ENCODE measurements around the gene TPP1. TPM values are rescaled to one million over a fixed set of nuclear protein-coding genes. Genes with fewer than 3 reads are reported as not detected.

TPP1 gene
- total RNA-seq, 6 donors from 2014 or later = 71.6 to 240 (median 145) TPM

DNA sequence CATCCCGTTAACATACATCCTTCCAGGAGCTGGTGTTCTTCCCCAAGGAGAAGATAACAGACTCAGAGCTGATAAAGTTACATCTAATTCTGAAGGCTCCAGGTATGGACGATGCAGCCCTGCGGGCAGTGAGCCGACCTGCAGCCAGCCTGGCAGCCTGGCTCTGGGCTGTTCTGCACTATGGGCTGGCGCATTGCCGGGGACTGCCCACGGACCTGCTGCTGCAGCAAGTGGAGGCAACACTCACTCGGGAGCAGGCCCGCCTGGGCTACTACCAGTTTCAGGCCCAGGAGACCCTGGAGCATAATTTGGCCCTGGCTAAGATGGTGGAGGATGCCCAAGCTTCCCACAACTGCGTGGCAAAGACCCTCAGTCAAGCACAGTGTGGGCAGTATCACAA, 55.6 kb downstream of the TPP1 start:
- Histone ChIP-seq H3K27ac (no peak overlapping the region), H3K36me3 (no peaks in the 10 kb centered on the region), H3K9me3 (no peaks in the 10 kb centered on the region), H3K4me3 (no peak overlapping the region), H3K27me3 (no peaks in the 10 kb centered on the region), H3K4me1 (peaks cover 0 to 5% (median 2%) of the 10 kb centered on the region in 4 donors)
- TF ChIP-seq, protein P1, sequence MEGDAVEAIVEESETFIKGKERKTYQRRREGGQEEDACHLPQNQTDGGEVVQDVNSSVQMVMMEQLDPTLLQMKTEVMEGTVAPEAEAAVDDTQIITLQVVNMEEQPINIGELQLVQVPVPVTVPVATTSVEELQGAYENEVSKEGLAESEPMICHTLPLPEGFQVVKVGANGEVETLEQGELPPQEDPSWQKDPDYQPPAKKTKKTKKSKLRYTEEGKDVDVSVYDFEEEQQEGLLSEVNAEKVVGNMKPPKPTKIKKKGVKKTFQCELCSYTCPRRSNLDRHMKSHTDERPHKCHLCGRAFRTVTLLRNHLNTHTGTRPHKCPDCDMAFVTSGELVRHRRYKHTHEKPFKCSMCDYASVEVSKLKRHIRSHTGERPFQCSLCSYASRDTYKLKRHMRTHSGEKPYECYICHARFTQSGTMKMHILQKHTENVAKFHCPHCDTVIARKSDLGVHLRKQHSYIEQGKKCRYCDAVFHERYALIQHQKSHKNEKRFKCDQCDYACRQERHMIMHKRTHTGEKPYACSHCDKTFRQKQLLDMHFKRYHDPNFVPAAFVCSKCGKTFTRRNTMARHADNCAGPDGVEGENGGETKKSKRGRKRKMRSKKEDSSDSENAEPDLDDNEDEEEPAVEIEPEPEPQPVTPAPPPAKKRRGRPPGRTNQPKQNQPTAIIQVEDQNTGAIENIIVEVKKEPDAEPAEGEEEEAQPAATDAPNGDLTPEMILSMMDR (IDR thresholded peaks at IDR 0.05) = no peak
- TF ChIP-seq EP300 (IDR thresholded peaks at IDR 0.05) (no peak), POLR2AphosphoS5 (IDR thresholded peaks at IDR 0.05) (no peak), POLR2A (IDR thresholded peaks at IDR 0.05) (no peak)
- no peak for DNase-seq
- 78 to 86% methylated on average over 2 to 9 of the region's 10 CpGs for WGBS, 2 donors
- ATAC-seq (ENCODE audit: low FRiP score in 2 of 2) = no peak

DNA sequence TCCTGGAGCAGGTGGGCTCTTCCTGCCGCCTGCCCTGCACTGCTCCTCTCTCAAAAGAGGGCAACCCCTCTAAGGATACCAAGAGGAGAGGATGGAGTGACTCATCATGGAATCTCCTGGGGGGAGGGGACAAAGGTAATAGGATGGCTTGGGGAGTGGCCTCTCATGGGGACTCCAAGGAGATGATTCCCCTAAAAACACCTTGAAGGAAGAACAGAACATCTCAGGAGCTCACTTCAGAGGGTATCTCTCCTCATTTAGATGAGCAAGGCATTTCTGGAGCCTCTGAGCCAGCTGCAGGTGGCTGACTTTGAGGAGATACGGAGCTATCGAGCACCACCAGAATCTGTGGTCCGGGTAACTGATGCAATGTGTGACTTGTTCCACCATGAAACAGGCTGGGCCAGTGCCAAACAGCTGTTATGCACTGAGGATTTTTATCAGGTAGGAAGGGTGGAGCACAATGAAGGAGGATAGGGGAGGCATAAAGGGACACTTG, 56.1 kb downstream of the TPP1 start:
- Histone ChIP-seq H3K4me1 (no peaks in the 10 kb centered on the region), H3K27me3 (no peaks in the 10 kb centered on the region), H3K36me3 (no peaks in the 10 kb centered on the region), H3K9me3 (no peaks in the 10 kb centered on the region), H3K27ac (no peak overlapping the region), H3K4me3 (no peak overlapping the region)
- no peak for ATAC-seq (ENCODE audit: low FRiP score in 2 of 2)
- TF ChIP-seq EP300 (IDR thresholded peaks at IDR 0.05) (no peak), POLR2AphosphoS5 (IDR thresholded peaks at IDR 0.05) (no peak), POLR2A (IDR thresholded peaks at IDR 0.05) (no peak)
- TF ChIP-seq, protein P1 (IDR thresholded peaks at IDR 0.05) = no peak
- DNase-seq = no peak
- WGBS, 2 donors = 94% methylated on average over 4 of the region's 4 CpGs

Other genes starting within 250 kb of the TPP1 start
- gene SMPD1, start 228.9 kb downstream of the TPP1 start, total RNA-seq = 10 to 100 TPM; 25.3 to 62.9 (median 53.9) TPM
- 10 to 100 TPM; 30.4 to 66.8 (median 40.0) TPM for gene APBB1, start 200.3 kb downstream of the TPP1 start, total RNA-seq
- gene HPX, start 178.4 kb downstream of the TPP1 start, total RNA-seq = 1 to 10 TPM in 5 of 6 donors, under 1 TPM in 1; 0.67 to 3.6 (median 2.6) TPM
- 10 to 100 TPM; 21.4 to 63.9 (median 28.7) TPM for gene TRIM3, start 145.5 kb downstream of the TPP1 start, total RNA-seq
- gene ARFIP2, start 138.1 kb downstream of the TPP1 start, total RNA-seq = 10 to 100 TPM; 41.7 to 80.7 (median 54.6) TPM
- 10 to 100 TPM; 21.0 to 53.0 (median 42.6) TPM for gene TIMM10B, start 137.9 kb downstream of the TPP1 start, total RNA-seq
- gene DNHD1, start 122.1 kb downstream of the TPP1 start, total RNA-seq = 10 to 100 TPM; 10.5 to 79.6 (median 21.6) TPM
- 10 to 100 TPM; 13.4 to 25.2 (median 22.1) TPM for gene RRP8, start 15.8 kb downstream of the TPP1 start, total RNA-seq
- 100 to 1,000 TPM; 130 to 191 (median 146) TPM for gene ILK, start 15.6 kb downstream of the TPP1 start, total RNA-seq
- gene TAF10, start 7.2 kb downstream of the TPP1 start, total RNA-seq = 100 to 1,000 TPM in 3 of 6 donors, 10 to 100 TPM in 3; 60.8 to 153 (median 96.5) TPM
- 10 to 100 TPM in 4 of 6 donors, 1 to 10 TPM in 2; 9.2 to 32.2 (median 12.8) TPM for gene DCHS1, start 36.4 kb upstream of the TPP1 start, total RNA-seq
- gene MRPL17, start 63.9 kb upstream of the TPP1 start, total RNA-seq = 10 to 100 TPM; 12.6 to 49.2 (median 22.8) TPM
- under 1 TPM in 3 of 6 donors, not detected in 3; 0.13 to 0.59 (median 0.15) TPM for gene OR2AG2, start 152.6 kb upstream of the TPP1 start, total RNA-seq
- gene OR2AG1, start 163.6 kb upstream of the TPP1 start, total RNA-seq = not detected
- 1 to 10 TPM in 1 of 6 donors, under 1 TPM in 4, not detected in 1; 0.06 to 1.0 (median 0.15) TPM for gene OR6A2, start 180.3 kb upstream of the TPP1 start, total RNA-seq
- gene OR10A5, start 226.3 kb upstream of the TPP1 start, total RNA-seq = not detected
- gene OR10A2, start 243.6 kb upstream of the TPP1 start, total RNA-seq = not detected

Measured in upper lobe of left lung (tissue), 6 donors.